NB4 (cell line): ENCODE measurements around the gene KRT38.

Experiments used
- DNase-seq: peaks from one replicate; pipeline ENCODE4 v3.0.0; 2010; ENCODE audit warnings: low read depth
- H3K4me3 ChIP-seq: one replicate; pipeline ENCODE4 v1.5.1; 2011; ENCODE audit warnings: mild to moderate bottlenecking, low read depth, low read length, moderate library complexity
- MAX ChIP-seq: IDR thresholded peaks from 2 replicates; pipeline ENCODE4 v1.6.1; 2011; ENCODE audit warnings: low read depth, low read length
- MYC ChIP-seq: IDR thresholded peaks from 2 replicates; pipeline ENCODE4 v1.6.1; 2011; ENCODE audit warnings: low read depth, low read length
- POLR2A ChIP-seq: IDR thresholded peaks from 2 replicates; pipeline ENCODE4 v1.6.1; 2011; ENCODE audit warnings: mild to moderate bottlenecking; ENCODE audit not compliant: insufficient read length; ENCODE audit errors: extremely low read depth
- TF ChIP-seq, protein P1 (sequence below): IDR thresholded peaks from one replicate; pipeline ENCODE4 v1.5.1; 2012; ENCODE audit warnings: low read depth, low read length

KRT38 gene

GRCh38 chr17:41413982-41414381 is 26.8 kb downstream of the KRT38 start:
- DNase-seq = no peak
- TF ChIP-seq MYC = no peak
- TF ChIP-seq, protein P1, sequence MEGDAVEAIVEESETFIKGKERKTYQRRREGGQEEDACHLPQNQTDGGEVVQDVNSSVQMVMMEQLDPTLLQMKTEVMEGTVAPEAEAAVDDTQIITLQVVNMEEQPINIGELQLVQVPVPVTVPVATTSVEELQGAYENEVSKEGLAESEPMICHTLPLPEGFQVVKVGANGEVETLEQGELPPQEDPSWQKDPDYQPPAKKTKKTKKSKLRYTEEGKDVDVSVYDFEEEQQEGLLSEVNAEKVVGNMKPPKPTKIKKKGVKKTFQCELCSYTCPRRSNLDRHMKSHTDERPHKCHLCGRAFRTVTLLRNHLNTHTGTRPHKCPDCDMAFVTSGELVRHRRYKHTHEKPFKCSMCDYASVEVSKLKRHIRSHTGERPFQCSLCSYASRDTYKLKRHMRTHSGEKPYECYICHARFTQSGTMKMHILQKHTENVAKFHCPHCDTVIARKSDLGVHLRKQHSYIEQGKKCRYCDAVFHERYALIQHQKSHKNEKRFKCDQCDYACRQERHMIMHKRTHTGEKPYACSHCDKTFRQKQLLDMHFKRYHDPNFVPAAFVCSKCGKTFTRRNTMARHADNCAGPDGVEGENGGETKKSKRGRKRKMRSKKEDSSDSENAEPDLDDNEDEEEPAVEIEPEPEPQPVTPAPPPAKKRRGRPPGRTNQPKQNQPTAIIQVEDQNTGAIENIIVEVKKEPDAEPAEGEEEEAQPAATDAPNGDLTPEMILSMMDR = no peak
- no peak for TF ChIP-seq POLR2A
- TF ChIP-seq MAX = no peak

DNA sequence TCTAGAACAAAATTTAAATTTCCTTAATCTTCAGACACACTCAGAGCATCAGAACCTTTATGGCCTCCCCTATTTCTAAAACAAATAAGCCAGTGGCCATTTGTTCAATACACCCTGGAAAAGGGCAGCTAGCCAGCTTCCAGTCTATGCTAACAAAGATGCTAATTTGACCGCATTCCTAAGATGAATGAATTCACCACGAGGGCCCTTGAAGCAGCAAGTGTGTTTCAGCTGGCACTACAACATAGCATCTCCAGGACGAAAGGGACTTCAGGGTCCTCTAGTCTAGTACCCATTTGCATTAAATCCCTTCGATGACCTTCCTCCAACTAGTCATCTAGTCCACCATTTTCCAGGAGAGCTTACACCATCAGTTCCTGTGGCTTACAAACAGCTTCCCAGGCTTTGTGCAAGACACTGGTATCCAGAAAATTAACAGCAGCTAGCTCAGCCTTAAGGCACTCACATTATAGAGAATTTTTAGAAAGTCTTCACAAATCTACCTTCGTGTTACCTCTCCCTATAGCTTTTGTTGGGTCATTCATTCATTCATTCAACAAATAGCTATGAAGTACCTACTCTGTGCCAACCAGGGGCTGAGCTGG is 27.3 kb downstream of the KRT38 start:
- no peak for DNase-seq
- TF ChIP-seq MAX (no peak), POLR2A (no peak)
- TF ChIP-seq, protein P1 = no peak
- H3K4me3 ChIP-seq = no peak overlapping the region

More at GRCh38 chr17:41413982-41414381, 26.8 kb downstream of the KRT38 start:
- H3K4me3 ChIP-seq = no peak overlapping the region

DNA sequence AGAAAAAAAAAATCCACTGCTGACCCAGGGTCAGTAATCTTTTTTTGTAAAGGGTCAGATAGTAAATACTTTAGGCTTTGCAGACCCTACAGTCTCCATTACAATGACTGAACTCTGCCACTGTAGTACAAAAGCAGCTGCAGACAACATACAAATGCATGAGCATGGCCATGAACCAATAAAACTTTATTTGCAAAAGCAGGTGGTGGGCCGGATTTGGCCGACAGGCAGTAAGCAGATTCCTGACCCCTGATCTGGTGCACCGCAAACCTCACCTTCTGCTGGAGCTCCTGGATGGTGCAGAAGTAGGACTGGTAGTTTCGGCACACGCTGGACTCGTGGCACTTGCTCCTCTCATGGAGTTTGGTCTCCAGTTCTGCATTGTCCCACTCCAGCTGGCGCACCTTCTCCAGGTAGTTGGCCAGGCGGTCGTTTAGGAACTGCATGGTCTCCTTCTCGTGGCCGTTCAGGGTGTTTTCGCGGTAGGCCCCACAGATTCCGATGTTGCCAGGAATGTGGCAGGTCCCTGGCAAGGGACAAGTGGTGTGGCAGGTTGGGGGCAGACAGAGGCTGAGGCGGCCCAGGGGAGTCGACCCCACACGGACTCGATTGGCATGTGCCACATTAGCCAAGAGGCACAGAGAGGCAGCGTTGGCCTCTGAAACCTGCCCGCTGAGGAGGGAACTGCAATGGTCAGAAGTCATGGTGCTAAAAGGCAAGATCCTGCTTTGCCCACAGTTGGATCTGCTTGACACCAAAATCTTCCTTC is 29.5 kb downstream of the KRT38 start:
- no peak for DNase-seq

DNA sequence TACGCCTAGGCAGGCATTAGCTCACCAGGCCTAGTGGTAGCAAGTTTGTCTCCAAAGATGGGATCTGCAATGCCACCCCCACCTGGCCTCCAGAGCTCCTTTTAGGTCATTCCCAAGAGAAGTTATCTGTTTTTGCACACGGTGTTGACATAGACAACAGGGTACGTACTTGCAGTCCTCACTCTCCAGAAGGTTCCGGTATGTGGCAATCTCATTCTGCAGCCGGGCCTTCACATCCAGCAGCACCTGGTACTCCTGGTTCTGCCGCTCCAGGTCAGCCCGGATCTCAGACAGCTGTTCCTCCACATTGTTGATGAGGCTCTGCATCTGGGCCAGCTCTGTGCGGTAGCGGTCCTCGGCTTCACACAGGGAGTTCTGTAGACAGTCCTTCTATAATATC is 33.6 kb downstream of the KRT38 start:
- no peak overlapping the region for H3K4me3 ChIP-seq
- DNase-seq = no peak
- TF ChIP-seq MAX = no peak
- TF ChIP-seq POLR2A = no peak
- TF ChIP-seq, protein P1 = no peak
- no peak for TF ChIP-seq MYC

More for the DNA sequence above, 29.5 kb downstream of the KRT38 start:
- no peak for TF ChIP-seq MAX
- no peak for TF ChIP-seq MYC
- TF ChIP-seq POLR2A = no peak
- TF ChIP-seq, protein P1 = no peak
- no peak overlapping the region for H3K4me3 ChIP-seq

DNA sequence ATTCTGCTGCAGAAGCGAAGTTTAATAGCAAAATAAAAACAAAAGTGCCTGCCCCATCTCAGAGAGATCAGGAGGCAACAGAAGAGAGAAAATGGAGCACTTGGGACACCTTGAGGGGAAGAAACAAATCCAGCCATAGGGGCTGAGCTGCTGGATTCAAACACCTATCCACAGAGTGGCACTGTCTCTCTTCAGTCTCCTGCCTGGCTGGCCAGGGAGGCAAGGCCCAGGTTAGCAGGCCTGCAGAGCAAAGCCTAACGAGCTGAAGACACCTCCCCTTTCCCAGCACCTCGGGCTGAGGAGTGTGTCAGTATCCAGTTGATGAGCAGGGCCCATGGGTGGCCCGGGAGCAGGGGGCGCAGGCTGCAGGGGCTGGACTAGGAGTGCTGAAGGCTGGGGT is 34.6 kb downstream of the KRT38 start:
- no peak for DNase-seq
- H3K4me3 ChIP-seq = no peak overlapping the region
- TF ChIP-seq MAX (no peak), MYC (no peak), POLR2A (no peak)
- TF ChIP-seq, protein P1 = no peak
